H1 (cell line): ENCODE data around the gene LRPAP1. TPM values are rescaled to one million over a fixed set of nuclear protein-coding genes. Genes with fewer than 3 reads are reported as not detected.

ENCODE experiments used
- CTCF ChIA-PET: fragments of 300-600 bp; sonication (Branson Sonifier 250); formaldehyde crosslinking; loops from one replicate; lab custom pipeline; 2021; ENCODE audit not compliant: partially characterized antibody; lab: Charles Lee
- POLR2A ChIA-PET: fragments of 300-600 bp; sonication (Branson Sonifier 250); formaldehyde crosslinking; loops from one replicate; lab custom pipeline; 2021; ENCODE audit warnings: inconsistent platforms; ENCODE audit not compliant: partially characterized antibody; lab: Charles Lee
- DNase-seq, 2 experiments: peaks; one replicate each; pipeline versions ENCODE4 v3.0.0 to v3.0.0-alpha.2; 2010 to 2022; ENCODE audit warnings: low spot score in 2 of 2, low read depth in 1 of 2, mixed read lengths in 1 of 2
- FAIRE-seq: peaks from 2 replicates; lab custom pipeline; 2011; peaks lifted over from hg19 to GRCh38; lab: Jason Lieb, UNC
- H2AFZ ChIP-seq: 2 replicates; pipeline ENCODE4 v1.8.1; 2012; ENCODE audit warnings: low read length, inconsistent platforms
- H2AK5ac ChIP-seq: 2 replicates; pipeline ENCODE4 v1.6.1; 2013; ENCODE audit warnings: low read depth, low read length
- H2BK120ac ChIP-seq: replicated peaks from 2 replicates; pipeline ENCODE3; 2013; ENCODE audit warnings: low read depth, low read length, inconsistent platforms
- H2BK12ac ChIP-seq: 2 replicates; pipeline ENCODE4 v1.6.1; 2013; ENCODE audit warnings: low read depth, low read length
- H2BK15ac ChIP-seq: 2 replicates; pipeline ENCODE4 v1.6.1; 2013; ENCODE audit warnings: low read length
- H2BK20ac ChIP-seq: 2 replicates; pipeline ENCODE4 v1.6.1; 2013; ENCODE audit warnings: low read length
- H2BK5ac ChIP-seq: 2 replicates; pipeline ENCODE4 v1.6.1; 2013; ENCODE audit warnings: low read depth, low read length
- H3K14ac ChIP-seq: 2 replicates; pipeline ENCODE4 v1.6.1; 2013; ENCODE audit warnings: inconsistent platforms; ENCODE audit not compliant: insufficient read length
- H3K18ac ChIP-seq: 2 replicates; pipeline ENCODE4 v1.6.1; 2013; ENCODE audit warnings: low read length; ENCODE audit errors: extremely low read depth
- H3K23ac ChIP-seq: 2 replicates; pipeline ENCODE4 v1.6.1; 2013; ENCODE audit warnings: inconsistent platforms; ENCODE audit not compliant: insufficient read length
- H3K23me2 ChIP-seq: 2 replicates; pipeline ENCODE4 v1.6.1; 2013; ENCODE audit warnings: low read depth, low read length
- H3K27ac ChIP-seq: 2 replicates; pipeline ENCODE4 v1.6.1; 2011; ENCODE audit warnings: low read depth, low read length, inconsistent platforms
- H3K27me3 ChIP-seq, 4 experiments: replicated peaks in 1 of 4; 1 replicate in 1 of 4; 2 replicates in 3 of 4; pipeline versions ENCODE4 v1.6.1 to v1.8.1; 2011 to 2013; ENCODE audit warnings: low read length in 3 of 4, mild to moderate bottlenecking in 3 of 4, inconsistent platforms in 2 of 4, mixed read lengths in 2 of 4, moderate library complexity in 1 of 4; ENCODE audit not compliant: control insufficient read depth in 3 of 4, insufficient read depth in 3 of 4; ENCODE audit errors: extremely low read depth in 1 of 4
- H3K36me3 ChIP-seq, 4 experiments: 2 replicates each; pipeline versions ENCODE4 v1.6.1 to v1.8.1; 2011 to 2013; ENCODE audit warnings: mild to moderate bottlenecking in 4 of 4, low read length in 3 of 4, moderate library complexity in 2 of 4, control low read depth in 1 of 4, inconsistent platforms in 1 of 4; ENCODE audit not compliant: insufficient read depth in 4 of 4, control insufficient read depth in 2 of 4
- H3K4ac ChIP-seq: replicated peaks from 2 replicates; pipeline ENCODE3; 2013; ENCODE audit warnings: low read length, low read depth, mixed read lengths, inconsistent platforms; ENCODE audit not compliant: insufficient read length
- H3K4me1 ChIP-seq, 4 experiments: replicated peaks in 1 of 4; 1 replicate in 1 of 4; 2 replicates in 3 of 4; pipeline versions ENCODE4 v1.6.1 to v1.8.1; 2011 to 2013; ENCODE audit warnings: low read length in 3 of 4, inconsistent platforms in 2 of 4, mixed read lengths in 1 of 4; ENCODE audit not compliant: insufficient read depth in 4 of 4, control insufficient read depth in 3 of 4
- H3K4me2 ChIP-seq, 2 experiments: 2 replicates each; pipeline versions ENCODE4 v1.6.1 to v1.8.1; 2011 to 2013; ENCODE audit warnings: low read depth in 2 of 2, low read length in 2 of 2, control low read depth in 1 of 2, inconsistent platforms in 1 of 2, mild to moderate bottlenecking in 1 of 2; ENCODE audit not compliant: insufficient read depth in 1 of 2
- H3K4me3 ChIP-seq, 4 experiments: fragments of 200-600, 300-600 bp in 1 of 4; sonication (generic), shearing (Covaris generic), sonication (Bioruptor Twin) in 1 of 4; 2 replicates each; pipeline versions ENCODE4 v1.5.1 to v1.8.1; 2011 to 2016; ENCODE audit warnings: low read length in 4 of 4, low read depth in 3 of 4, control low read depth in 2 of 4, inconsistent platforms in 2 of 4, mild to moderate bottlenecking in 2 of 4, mixed read lengths in 1 of 4, moderate library complexity in 1 of 4; ENCODE audit not compliant: insufficient read depth in 2 of 4; ENCODE audit errors: extremely low read depth in 1 of 4
- H3K56ac ChIP-seq: replicated peaks from 2 replicates; pipeline ENCODE3; 2013; ENCODE audit warnings: low read depth, mild to moderate bottlenecking, mixed read lengths, low read length, inconsistent platforms; ENCODE audit not compliant: insufficient read length
- H3K79me1 ChIP-seq: 2 replicates; pipeline ENCODE4 v1.6.1; 2013; ENCODE audit warnings: low read depth, low read length, control low read depth
- H3K79me2 ChIP-seq, 2 experiments: 2 replicates each; pipeline versions ENCODE4 v1.6.1 to v1.8.1; 2012 to 2013; ENCODE audit warnings: low read length in 2 of 2, mild to moderate bottlenecking in 2 of 2, inconsistent platforms in 1 of 2; ENCODE audit not compliant: insufficient read depth in 2 of 2, control insufficient read depth in 1 of 2
- H3K9ac ChIP-seq, 4 experiments: replicated peaks in 1 of 4; 1 replicate in 1 of 4; 2 replicates in 3 of 4; pipeline versions ENCODE4 v1.6.1 to v1.8.1; 2011 to 2013; ENCODE audit warnings: low read depth in 3 of 4, low read length in 3 of 4, control low read depth in 2 of 4, mild to moderate bottlenecking in 2 of 4, moderate library complexity in 2 of 4, inconsistent platforms in 1 of 4; ENCODE audit errors: extremely low read depth in 1 of 4
- H3K9me3 ChIP-seq, 2 experiments: 2 replicates each; pipeline versions ENCODE4 v1.6.1 to v1.8.1; 2012 to 2013; ENCODE audit warnings: mild to moderate bottlenecking in 2 of 2, moderate library complexity in 2 of 2, control low read depth in 1 of 2, inconsistent platforms in 1 of 2, low read depth in 1 of 2, low read length in 1 of 2, mixed read lengths in 1 of 2; ENCODE audit not compliant: insufficient read depth in 2 of 2
- H4K20me1 ChIP-seq, 2 experiments: replicated peaks in 1 of 2; 2 replicates each; pipeline versions ENCODE3 to v1.8.1; 2011 to 2013; ENCODE audit warnings: inconsistent platforms in 2 of 2, low read length in 2 of 2, mild to moderate bottlenecking in 1 of 2; ENCODE audit not compliant: insufficient read depth in 2 of 2, control insufficient read depth in 1 of 2
- H4K5ac ChIP-seq: 2 replicates; pipeline ENCODE4 v1.6.1; 2013; ENCODE audit warnings: low read length, low read depth, mixed read lengths, inconsistent platforms; ENCODE audit not compliant: insufficient read length
- H4K8ac ChIP-seq: 2 replicates; pipeline ENCODE4 v1.8.0; 2013; ENCODE audit warnings: mild to moderate bottlenecking, moderate library complexity, low read length, inconsistent platforms; ENCODE audit not compliant: insufficient read depth; ENCODE audit errors: extremely low read depth
- H4K91ac ChIP-seq: replicated peaks from 2 replicates; pipeline ENCODE3; 2013; ENCODE audit warnings: low read length, mixed read lengths, inconsistent platforms; ENCODE audit not compliant: insufficient read length
- HDAC6 ChIP-seq: IDR thresholded peaks from one replicate; pipeline ENCODE4 v1.7.1; 2012; ENCODE audit warnings: low read depth, mild to moderate bottlenecking, inconsistent platforms, low read length, moderate library complexity
- whole genome bisulfite sequencing, 2 experiments: shearing (Covaris generic) in 1 of 2; methylation state at CpG; one replicate each; pipeline versions ENCODE4 v1.1.6 to v1.1.7; 2013 to 2015; ENCODE audit warnings: low lambda C conversion rate in 2 of 2, mixed read lengths in 2 of 2, inconsistent platforms in 1 of 2, low coverage in 1 of 2, missing lambda C conversion rate in 1 of 2; ENCODE audit not compliant: insufficient replicate concordance in 2 of 2, insufficient coverage in 1 of 2, insufficient read length in 1 of 2; ENCODE audit errors: extremely low coverage in 1 of 2, missing lambda C conversion rate in 1 of 2; 5-methylcytosine and 5-hydroxymethylcytosine counted together
- polyA plus RNA-seq, 7 experiments: library from polyadenylated mRNA; depleted of rRNA in 3 of 7; stranded (reverse) in 5 of 7; unstranded in 2 of 7; fragments of >200 nt in 5 of 7; fragments of 200-250 nt in 2 of 7; gene quantifications; 1 replicate in 5 of 7; 2 replicates in 1 of 7; 4 replicates in 1 of 7; pipeline versions ENCODE4 v1.2.1 to v1.2.3, GENCODE V29; 2011 to 2013; ENCODE audit warnings: missing spikeins in 2 of 7, mixed read lengths in 2 of 7
- total RNA-seq: library from RNA; stranded (reverse); fragmentation: NEBNext Ultra II Directional; extraction: Animal tissue kit (Norgen Biotek cat#: 25700); gene quantifications from 2 replicates; pipeline ENCODE4 v1.2.1, GENCODE V29; 2021
- TF ChIP-seq, protein P1 (sequence below): IDR thresholded peaks from 2 replicates; pipeline ENCODE4 v1.6.1; 2012; ENCODE audit warnings: inconsistent platforms
- TF ChIP-seq, protein P2 (sequence below): IDR thresholded peaks from 2 replicates; pipeline ENCODE4 v1.6.1; 2012; ENCODE audit warnings: low read length, inconsistent platforms

LRPAP1 gene
- total and polyA plus RNA-seq, 2 of the 8 experiments (the other 6 are each of a cell fraction or from before 2014, with no cell fraction given) = 31.1 to 101 TPM

DNA sequence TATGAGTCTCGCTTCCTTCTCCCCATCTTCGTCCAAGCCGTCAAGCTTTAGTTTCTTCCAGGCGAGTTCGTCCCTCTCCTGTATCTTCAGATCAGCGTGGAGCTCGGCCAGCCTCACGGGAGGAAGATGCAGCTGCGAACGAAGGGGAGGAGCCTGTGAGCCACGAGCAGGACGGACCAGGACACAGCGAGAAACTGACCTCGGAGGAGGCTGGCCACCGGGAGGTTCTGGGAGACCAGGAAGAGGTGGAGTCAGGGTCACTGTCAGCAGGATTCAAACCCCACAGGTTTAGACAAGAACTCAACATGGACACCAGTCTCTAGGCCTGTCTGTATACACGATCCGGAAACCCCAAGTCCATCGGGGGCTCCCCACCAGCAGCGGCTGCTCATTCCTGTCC is 7.3 kb downstream of the LRPAP1 start:
- peaks cover 10 to 33% (median 23%) of the 10 kb centered on the region in 4 experiments; a peak in 6 of 8 replicates for H3K36me3 ChIP-seq

More for the DNA sequence above, 7.3 kb downstream of the LRPAP1 start:
- no peak overlapping the region for H2BK120ac ChIP-seq
- DNase-seq = no peak
- no peak overlapping the region for H2BK5ac ChIP-seq
- peaks cover 0 to 4% (median 0%) of the 10 kb centered on the region in 4 experiments; a peak in 1 of 7 replicates for H3K4me1 ChIP-seq
- H4K8ac ChIP-seq = no peak overlapping the region
- no peak overlapping the region for H2BK12ac ChIP-seq
- H3K79me2 ChIP-seq = peaks cover 0 to 17% of the 10 kb centered on the region in 2 experiments; a peak in 1 of 4 replicates
- H3K14ac ChIP-seq = no peak overlapping the region
- no peak overlapping the region for H3K18ac ChIP-seq
- no peaks in the 10 kb centered on the region for H3K27me3 ChIP-seq
- no peaks in the 10 kb centered on the region for H3K23me2 ChIP-seq
- H2AK5ac ChIP-seq = no peak overlapping the region
- H4K20me1 ChIP-seq = peaks cover 27 to 59% of the 10 kb centered on the region in 2 experiments
- no peak overlapping the region for H4K91ac ChIP-seq
- no peak overlapping the region for H3K4ac ChIP-seq
- H4K5ac ChIP-seq = no peak overlapping the region
- H2AFZ ChIP-seq = no peak overlapping the region
- no peak overlapping the region for H2BK20ac ChIP-seq
- POLR2A ChIA-PET = no interaction called here
- H3K9me3 ChIP-seq = no peaks in the 10 kb centered on the region
- no peak overlapping the region for H3K4me3 ChIP-seq
- H2BK15ac ChIP-seq = no peak overlapping the region
- no peak overlapping the region for H3K27ac ChIP-seq
- H3K79me1 ChIP-seq = peaks cover 20% of the 10 kb centered on the region
- no peak overlapping the region for H3K4me2 ChIP-seq
- no peak overlapping the region for H3K23ac ChIP-seq
- H3K56ac ChIP-seq = no peak overlapping the region
- 88% methylated on average over 19 of the region's 19 CpGs; no CpG with 5 or more reads in 1 of the 2 experiments for WGBS, 2 experiments
- TF ChIP-seq, protein P1, sequence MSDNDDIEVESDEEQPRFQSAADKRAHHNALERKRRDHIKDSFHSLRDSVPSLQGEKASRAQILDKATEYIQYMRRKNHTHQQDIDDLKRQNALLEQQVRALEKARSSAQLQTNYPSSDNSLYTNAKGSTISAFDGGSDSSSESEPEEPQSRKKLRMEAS = no peak
- TF ChIP-seq HDAC6 = no peak
- TF ChIP-seq, protein P2, sequence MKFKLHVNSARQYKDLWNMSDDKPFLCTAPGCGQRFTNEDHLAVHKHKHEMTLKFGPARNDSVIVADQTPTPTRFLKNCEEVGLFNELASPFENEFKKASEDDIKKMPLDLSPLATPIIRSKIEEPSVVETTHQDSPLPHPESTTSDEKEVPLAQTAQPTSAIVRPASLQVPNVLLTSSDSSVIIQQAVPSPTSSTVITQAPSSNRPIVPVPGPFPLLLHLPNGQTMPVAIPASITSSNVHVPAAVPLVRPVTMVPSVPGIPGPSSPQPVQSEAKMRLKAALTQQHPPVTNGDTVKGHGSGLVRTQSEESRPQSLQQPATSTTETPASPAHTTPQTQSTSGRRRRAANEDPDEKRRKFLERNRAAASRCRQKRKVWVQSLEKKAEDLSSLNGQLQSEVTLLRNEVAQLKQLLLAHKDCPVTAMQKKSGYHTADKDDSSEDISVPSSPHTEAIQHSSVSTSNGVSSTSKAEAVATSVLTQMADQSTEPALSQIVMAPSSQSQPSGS = no peak
- CTCF ChIA-PET = interaction anchor here (0.7 to 5.3 kb wide), 3 partner anchors 11 to 258 kb away, joined by 3 to 43 read pairs (median 4); no protein-coding TSS in a partner anchor
- FAIRE-seq = no peak
- no peak overlapping the region for H3K9ac ChIP-seq
